Measurements from ENCODE around the gene FAM76A.
"Not testable (repeated sequence)": the region's sequence is repeated elsewhere in the genome, so short reads cannot be mapped to it uniquely, and the experiment has no call there.

FAM76A gene

DNA sequence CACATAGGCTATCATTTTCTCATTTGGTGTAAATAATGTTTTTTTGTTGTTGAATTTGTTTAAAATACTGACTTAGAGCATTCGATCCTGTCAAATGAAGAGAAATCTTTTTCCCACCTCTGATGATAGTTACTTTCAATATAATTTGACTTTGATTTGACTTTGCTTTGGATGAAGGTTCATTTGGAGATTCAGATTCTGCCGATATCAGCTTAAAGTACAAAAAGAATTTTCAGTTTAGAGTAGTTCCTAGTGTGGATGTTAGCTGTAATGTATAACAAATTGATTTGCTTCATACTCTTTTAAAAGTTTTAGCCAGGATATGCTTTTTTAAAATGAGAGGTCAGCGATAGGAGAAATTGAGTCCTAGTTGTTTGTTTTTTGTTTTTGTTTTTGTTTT is 57.2 kb downstream of the FAM76A start:
- no peak for FAIRE-seq

DNA sequence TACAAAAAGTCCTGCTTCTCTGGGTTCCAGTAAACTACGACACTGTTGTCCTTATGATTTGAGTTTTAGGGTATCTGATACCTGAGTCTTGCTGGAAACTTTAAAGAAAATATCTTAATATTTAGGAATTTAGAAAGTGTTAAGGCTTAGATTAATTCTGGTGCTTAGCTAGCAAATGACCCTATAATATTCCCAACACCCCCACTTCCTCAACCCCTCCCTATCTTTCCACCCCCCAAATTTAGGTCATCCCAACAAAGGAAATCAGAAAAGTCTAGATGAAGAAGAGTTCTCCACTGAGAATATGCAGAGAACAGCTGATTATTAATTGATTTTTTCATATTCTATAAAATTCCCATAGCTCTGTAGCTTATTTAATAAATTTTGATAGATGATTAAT is 58.9 kb downstream of the FAM76A start:
- FAIRE-seq: no peak

DNA sequence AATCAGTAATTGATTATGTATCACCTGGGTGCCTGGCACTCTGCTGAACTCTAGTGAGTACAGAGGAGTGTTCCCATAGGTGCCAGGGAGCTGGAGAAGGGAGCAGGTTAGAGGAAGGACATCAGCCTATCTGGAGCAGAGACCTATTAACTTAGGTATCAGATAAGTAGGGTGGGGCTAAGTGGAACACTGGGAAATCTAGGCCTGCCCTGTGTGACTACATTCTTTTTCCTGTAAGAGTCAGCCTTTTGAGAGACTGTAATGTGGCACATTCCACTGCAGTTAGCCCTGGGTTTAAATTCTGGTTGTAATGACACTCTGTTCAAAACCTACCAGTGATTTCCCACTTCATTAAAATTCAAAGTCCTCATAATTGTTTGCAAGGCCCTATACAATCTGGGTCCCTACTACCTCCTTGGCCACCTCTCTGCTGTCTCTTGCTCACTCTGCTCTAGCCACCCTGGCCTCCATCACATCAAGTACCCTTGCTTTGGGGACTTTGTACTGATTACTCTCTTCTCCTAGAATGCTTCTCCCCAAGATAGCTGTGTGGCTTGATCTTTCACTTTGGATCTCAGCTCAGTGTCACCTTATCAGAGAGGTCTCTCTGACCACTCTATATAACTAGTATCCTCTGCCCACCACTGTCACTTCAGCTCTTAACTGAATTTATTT is 60.2 kb downstream of the FAM76A start:
- FAIRE-seq: no peak

DNA sequence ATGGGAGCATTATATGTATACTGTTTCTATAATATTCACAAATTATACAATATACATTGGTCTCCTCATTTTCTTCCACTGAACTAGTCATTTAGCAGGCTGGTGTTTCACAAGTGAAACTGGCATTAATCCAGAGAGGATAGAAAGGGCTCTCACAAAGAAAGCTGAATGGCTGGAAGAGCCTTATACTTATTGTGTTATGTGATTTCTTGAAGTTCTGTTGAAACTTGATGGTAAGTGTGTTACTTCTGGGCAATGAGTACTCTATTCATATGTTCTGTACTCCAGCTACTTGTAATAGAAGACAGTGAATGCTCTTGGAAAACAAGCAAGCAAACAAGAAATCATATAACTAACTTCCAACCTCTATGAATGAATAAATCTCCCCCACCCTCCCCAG is 62.1 kb downstream of the FAM76A start:
- no peak for FAIRE-seq

DNA sequence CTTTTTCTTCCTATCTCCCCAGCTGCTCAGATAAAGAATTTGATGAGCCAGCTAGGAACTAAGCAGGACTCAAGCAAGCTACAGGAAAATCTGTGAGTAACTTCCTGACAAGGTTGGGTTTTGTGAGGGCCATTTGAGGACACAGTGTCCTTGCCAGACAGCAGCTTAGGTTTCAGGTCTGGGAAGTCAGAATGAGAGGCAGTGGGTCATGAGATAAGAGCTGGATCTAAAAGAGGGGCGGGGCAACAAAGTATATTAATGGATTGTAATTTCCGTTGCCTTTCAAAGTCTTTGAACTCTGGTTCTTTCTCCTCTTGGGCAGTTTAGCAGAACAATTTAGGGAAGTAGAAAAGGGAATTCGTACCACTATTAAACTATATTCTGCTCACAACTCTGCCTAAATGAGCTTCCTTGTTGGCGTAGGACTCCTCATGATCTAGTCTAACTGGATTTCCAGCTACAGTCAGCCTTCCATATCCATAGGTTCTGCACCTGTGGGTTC is 63.8 kb downstream of the FAM76A start:
- no peak for FAIRE-seq

DNA sequence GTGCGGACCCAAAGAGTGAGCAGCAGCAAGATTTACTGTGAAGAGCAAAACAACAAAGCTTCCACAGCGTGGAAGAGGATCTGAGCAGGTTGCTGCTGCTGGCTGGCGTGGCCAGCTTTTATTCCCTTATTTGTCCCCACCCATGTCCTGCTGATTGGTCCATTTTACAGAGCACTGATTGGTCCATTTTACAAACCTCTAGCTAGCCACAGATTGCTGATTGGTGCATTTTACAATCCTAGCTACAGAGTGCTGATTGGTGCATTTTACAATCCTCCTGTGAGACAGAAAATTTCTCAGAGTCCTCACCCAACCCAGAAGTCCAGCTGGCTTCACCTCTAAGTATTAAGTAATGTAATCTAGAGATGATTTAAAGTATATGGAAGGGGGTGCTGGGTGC is 64.5 kb downstream of the FAM76A start:
- not testable (repeated sequence) for FAIRE-seq

DNA sequence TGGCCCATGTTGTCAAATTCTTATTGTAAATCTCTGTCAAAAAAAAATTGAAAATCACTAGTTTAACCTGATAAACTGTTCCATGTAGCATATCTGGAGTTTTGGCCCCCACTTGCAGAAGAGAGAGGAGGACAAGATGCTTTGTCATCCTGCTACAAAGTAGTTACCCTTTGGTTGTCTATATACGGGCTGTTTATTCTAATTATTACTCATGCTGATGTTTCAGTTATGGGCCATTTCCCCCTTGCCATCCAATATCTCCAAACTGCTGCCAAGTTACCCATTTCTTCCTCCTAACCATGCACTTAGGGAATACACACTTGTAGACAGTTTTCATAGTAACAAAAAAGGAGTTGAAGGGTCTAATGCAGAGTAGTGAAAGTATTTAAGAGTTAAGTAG is 69.8 kb downstream of the FAM76A start:
- no peak for FAIRE-seq

DNA sequence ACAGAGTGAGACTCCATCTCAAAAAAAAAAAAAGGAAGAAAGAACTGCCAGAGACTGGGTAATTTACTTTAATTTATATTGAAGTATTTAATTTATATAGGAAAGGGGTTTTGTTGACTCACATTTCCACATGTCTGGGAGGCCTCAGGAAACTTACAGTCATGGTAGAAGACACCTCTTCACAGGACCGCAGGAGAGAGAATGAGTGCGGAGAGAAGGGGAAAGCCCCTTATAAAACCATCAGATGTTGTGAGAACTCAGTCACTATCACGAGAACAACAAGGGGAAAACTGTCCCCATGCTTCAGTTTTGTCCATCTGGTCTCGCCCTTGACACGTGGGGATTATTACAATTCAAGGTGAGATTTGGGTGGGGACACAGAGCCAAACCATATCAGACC is 79.0 kb downstream of the FAM76A start:
- no peak for FAIRE-seq

DNA sequence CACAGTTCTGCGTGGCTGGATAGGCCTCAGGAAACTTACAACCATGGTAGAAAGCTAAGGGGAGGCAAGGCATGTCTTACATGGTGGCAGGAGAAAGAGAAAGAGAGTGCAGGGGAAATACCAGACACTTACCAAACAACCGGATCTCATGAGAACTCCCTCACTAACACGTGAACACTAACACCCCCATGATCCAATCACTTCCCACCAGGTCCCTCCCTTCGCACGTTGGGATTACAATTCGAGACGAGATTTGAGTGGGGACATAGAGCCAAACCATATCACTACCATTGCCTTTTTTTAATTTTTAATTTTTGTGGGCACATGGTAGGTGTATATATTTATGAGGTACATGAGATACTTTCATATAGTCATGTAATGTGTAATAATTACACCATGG is 81.0 kb downstream of the FAM76A start:
- no peak for FAIRE-seq

DNA sequence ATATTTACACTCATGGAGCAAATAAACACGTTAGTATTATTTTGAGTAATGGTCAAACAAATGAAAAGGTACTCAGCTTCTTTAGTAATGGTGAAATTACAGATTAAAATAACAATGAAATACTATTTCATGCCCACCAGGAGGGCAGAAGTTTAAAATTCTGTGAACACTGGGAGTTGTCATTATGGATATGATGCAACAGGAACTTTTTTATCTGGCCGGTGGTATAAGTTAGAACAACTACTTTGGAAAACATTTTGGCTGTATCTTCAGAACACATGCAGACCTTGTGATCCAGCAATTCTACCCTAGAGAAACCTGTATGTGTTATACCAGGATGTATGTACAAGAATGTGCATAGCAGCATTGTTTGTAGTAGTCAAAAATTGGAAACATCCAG is 81.6 kb downstream of the FAM76A start:
- no peak for FAIRE-seq

DNA sequence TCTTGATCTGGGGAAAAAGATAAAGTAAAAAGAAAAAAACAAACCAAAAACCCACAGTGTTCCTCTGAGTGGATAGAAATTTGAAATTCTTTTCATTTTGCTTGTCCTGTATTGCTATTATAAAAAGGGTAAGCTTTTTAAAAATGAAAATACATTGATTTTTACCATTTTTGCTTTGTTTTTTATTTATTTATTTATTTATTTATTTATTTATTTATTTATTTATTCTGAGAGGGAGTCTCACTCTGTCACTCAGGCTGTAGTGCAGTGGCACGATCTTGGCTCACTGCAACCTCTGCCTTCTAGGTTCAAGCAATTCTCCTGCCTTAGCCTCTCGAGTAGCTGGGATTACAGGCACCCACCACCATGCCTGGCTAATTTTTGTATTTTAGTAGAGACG is 82.4 kb downstream of the FAM76A start:
- FAIRE-seq: not testable (repeated sequence)

DNA sequence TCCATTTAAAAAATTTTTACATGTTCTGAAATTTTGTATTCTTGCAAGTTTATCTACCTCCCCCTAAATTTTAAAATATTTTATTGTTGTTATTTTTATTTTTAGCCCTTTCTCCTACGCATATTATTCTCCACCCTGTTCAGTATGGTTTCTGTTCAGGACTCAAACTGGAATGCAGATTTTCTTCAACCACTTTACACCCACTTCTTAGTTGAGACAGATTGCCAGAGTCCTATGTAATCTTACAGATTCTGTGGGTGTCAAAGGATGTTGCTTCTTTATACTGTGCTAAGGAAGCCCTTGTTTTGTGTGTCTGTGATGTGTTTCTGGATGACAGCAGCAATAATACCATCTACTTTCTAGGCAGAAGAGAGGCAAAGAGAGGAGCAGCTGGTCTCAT is 84.1 kb downstream of the FAM76A start:
- FAIRE-seq: no peak

DNA sequence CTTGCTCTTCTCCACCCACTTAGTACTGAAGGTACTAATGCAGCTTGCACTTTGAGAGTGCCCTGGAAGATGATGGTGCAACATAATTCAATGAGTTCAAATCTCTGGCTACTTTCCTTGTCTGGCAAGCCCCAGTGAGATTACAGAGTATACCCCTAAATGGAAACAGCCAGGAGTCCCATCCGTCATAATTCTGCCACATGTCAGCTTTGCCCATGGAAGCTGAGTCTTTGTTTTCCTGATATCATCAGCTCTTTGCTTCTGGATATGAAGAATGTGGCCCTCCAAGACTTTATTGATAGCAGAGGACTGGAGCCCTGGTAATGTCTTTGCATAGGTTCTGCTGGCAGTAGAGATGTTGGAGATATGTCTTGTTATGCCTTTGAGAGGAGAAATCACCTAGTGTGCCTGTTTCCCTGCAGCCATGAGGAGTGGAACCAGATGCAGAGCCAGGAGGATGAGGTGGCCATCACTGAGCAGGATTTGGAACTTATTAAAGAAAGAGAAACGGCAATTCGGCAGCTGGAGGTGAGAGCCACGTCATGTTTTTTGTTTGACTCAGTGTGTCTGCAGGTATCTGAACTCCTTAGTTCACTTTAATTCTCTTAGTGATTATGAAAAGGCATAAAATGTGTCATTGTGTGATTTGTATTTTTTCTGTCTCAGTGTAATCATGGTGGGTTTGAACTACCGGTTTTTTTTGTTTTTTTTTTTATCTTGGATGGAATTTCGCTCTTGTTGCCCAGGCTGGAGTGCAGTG is 86.2 kb downstream of the FAM76A start:
- FAIRE-seq: no peak
